MV-4-11 (cell line): ENCODE measurements around the gene GPATCH3.
A peak's percentile ranks its signal among the peaks of the same experiment; 100 is the strongest.
"Not testable (repeated sequence)": the region's sequence is repeated elsewhere in the genome, so short reads cannot be mapped to it uniquely, and the experiment has no call there.

Source experiments
- DNase-seq: peaks from one replicate; lab custom pipeline; 2025; lab: John Stamatoyannopoulos, UW

The GPATCH3 gene, protein sequence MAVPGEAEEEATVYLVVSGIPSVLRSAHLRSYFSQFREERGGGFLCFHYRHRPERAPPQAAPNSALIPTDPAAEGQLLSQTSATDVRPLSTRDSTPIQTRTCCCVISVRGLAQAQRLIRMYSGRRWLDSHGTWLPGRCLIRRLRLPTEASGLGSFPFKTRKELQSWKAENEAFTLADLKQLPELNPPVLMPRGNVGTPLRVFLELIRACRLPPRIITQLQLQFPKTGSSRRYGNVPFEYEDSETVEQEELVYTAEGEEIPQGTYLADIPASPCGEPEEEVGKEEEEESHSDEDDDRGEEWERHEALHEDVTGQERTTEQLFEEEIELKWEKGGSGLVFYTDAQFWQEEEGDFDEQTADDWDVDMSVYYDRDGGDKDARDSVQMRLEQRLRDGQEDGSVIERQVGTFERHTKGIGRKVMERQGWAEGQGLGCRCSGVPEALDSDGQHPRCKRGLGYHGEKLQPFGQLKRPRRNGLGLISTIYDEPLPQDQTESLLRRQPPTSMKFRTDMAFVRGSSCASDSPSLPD

DNA sequence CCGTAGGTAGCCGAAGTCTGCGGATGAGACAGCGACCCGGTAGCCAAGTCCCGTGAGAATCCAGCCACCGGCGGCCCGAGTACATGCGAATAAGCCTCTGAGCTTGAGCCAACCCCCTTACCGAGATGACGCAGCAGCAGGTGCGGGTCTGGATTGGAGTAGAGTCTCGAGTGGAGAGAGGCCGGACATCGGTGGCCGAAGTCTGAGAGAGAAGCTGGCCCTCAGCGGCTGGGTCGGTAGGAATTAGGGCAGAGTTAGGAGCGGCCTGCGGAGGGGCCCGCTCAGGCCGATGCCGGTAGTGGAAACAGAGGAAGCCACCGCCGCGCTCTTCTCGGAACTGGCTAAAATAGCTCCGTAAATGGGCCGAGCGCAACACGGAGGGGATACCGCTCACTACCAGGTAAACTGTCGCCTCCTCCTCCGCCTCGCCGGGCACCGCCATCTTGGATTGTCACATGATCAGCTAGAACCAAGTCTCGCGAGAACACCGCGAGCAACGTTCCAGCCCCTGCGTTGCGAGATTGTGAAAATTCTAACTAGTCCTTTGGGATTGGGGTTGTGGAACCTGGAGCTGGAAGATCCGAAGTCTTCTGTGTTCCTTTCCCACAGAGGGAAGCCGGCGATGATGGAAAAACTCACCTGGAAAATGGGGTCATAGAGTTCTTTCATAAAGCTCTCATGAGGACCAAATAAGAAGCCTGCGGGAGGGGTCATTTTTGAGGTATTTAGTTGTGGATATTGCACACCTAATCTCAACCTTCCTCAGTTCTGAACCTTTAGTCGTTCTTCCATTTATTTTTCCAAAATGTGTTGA, at the start of gene GPATCH3:
Gene GPATCH3 (minus strand): TSS at position 467 of the 814 bp plus-strand sequence. CDS start 25 bp downstream, at position 442.
- DNase-seq, result peak; percentile 78

DNA sequence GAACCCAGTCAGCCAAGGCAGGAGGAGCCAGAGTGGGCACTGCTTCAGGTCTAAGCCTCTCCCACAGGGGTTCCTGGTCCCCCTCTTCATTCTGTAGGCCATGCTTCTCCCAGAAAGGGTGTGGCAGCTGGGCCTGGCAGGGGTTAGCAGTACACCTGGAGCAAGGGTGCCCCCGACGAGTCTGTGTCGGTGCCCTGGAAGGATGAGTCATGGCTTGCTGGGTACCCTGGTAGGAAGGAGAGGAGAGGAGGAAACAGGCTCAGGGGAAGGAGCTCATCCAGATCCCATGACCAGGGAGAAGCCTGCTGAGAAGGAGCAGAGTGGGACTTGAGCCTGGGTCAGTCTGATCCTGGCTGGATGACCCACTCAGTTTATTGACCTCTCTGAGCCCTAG, 49.7 kb upstream of the GPATCH3 start:
- no peak for DNase-seq

DNA sequence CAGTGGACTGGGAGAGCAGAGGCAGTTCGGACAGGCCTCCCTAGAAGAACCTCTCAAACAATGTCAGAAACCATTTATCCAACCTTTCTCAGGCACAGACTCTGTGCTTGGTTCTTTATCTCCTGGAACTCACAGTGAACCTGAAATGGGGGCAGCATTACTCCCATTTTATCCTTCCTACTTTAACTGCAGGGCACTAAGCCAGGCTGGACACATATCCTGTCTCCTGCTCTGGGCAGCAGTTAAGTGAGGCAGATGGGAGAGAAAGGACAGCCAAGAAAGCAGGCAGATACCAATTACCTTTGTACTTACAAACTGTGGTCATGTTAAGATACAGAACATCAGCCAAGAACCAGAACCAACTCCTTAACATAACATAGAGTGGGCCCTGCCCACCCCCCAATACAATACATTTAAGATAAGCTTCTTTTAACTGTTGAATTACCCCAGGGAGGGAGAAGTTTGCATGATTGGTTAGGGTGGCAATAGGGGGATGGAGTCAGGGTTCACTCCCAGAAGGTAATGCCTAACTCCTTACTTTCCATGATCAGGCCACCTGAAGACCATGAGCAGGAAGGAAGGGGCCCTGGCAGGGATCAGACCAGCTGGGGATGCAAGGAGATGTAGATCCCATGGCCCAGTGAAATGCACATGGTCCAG, 49.1 kb upstream of the GPATCH3 start:
- DNase-seq, result no peak

DNA sequence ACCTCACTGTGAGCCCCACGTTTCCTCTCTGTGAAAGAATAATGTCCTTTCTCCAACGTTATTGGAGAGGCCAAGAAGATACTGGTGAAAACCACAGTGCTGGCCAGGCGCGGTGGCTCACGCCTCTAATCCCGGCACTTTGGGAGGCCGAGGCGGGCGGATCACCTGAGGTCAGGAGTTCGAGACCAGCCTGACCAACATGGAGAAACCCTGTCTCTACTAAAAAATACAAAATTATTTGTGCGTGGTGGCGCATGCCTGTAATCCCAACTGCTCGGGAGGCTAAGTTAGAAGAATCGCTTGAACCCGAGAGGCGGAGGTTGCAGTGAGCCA, 48.4 kb upstream of the GPATCH3 start:
- DNase-seq, result not testable (repeated sequence)

DNA sequence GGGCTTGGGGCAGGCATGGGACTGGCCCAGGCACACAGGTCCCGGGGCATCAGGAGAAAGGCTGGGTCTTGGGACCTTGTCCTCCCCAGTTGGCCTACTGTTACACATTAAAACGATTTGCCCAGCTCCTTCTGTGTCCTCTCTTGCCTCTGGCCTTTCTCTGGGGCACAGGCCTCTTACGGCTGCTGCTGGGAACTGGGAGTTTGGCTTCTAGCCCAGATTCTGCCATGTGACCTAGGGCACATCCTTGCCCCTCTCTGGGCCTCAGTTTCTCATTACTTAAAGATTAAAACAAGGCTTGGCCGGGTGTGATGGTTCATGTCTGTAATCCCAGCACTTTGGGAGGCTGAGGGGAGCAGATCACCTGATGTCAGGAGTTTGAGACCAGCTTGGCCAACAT, 46.0 kb upstream of the GPATCH3 start:
- DNase-seq, result no peak

DNA sequence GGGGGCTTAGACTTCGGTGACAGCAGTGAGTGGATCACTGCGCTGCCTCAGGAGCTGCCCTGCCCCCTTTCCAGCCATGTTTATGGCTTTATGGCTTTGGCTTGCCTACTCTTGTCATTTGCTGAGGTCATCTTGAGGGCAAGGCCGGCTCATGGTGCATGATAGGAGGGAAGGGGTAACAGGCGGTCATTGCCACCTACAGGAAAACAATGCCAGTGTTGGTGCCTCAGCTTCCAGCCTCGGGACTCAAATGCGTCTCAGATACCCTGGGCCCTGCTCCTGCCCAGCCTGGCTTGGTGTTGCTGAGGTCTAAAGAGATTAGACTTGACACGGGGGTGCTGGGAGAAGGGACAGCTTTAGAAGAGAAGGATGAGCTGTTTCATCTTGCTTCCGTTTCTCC, 45.5 kb upstream of the GPATCH3 start:
- no peak for DNase-seq

DNA sequence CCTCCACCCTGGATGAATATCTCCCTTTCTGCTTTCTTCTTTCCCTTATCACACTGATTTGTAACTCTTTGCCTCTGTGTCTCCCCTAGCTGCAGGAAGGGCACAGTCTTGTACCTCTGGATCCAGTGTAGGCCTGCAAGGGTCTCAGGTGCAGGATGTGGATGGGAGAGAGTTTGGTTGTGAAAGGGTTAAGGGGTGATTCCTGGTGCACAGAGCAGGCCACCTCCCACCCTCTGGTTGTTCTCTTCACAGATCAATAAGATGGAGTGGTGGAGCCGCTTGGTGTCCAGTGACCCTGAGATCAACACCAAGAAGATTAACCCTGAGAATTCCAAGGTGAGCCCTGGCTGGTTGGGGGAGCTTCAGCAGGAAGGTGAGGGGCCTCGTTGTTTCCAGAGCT, 44.9 kb upstream of the GPATCH3 start:
- no peak for DNase-seq

DNA sequence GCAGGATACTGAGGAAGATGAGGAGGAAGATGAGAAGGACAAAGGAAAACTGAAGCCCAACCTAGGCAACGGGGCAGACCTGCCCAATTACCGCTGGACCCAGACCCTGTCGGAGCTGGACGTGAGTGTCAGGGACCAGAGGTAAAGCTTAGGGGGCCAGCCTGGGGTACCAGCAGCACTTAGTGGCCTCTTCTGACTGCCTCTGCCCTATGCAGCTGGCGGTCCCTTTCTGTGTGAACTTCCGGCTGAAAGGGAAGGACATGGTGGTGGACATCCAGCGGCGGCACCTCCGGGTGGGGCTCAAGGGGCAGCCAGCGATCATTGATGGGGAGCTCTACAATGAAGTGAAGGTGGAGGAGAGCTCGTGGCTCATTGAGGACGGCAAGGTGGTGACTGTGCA, 42.4 kb upstream of the GPATCH3 start:
- DNase-seq, result no peak

DNA sequence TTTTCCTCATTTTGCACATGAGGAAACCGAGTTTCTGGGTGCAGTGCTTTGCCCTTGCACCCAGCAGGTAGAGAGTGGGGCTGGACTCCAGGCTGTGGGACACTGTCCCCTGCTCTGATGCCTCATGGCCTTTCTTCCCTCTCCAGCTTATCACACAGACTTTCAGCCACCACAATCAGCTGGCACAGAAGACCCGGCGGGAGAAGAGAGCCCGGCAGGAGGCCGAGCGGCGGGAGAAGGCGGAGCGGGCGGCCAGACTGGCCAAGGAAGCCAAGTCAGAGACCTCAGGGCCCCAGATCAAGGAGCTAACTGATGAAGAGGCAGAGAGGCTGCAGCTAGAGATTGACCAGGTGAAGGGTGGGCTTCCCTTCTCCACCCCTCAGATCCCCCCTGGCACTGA, 41.0 kb upstream of the GPATCH3 start:
- no peak for DNase-seq

DNA sequence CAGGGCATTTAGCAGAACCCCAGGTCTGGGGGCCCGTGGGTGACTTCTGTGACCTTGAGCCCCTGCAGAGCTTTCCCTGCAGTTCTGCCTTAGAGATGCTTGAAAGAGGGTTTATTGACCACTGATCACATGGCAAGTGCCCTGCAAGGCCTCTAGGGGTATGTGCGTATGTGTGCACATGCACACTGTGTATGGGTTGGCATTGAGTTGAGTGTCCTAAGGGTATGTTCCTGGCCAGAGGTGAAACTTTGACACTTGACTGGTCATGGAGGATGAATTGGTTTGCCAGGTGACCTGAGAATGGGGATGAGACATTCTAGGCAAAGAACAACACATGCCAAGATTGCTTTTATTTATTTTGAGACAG, 38.4 kb upstream of the GPATCH3 start:
- no peak for DNase-seq

DNA sequence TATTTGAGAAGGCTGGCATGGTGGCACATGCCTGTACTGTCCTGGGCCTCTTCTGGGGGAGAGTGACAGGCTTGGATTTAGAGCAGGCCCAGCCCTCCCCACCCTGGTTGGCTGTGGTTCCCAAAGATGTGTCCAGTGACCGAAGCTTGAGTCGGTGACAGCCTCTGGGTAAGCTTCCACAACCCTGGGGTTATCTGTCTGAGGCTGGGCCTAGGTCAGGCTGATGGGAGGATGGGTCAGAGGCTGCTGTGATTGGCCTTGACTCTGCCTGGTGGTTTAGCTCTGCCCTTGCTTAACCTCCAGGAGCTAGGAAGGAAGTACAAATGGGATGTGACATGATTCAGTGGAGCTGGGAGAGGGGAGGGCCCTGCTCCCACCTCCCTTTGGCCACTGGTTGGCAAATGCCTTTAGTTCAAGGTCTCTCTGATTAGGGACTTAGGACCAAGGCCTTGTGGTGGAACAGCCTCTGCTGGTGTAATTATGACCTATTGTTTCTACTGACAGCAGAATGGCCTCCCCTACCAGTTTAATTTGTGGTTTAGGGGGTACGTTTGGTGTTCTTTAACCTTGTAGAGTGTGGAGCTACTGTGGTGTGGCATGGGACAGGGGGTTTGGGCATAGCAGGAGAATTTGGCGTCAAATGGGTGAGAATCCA, 37.9 kb upstream of the GPATCH3 start:
- peak; percentile 55 for DNase-seq

DNA sequence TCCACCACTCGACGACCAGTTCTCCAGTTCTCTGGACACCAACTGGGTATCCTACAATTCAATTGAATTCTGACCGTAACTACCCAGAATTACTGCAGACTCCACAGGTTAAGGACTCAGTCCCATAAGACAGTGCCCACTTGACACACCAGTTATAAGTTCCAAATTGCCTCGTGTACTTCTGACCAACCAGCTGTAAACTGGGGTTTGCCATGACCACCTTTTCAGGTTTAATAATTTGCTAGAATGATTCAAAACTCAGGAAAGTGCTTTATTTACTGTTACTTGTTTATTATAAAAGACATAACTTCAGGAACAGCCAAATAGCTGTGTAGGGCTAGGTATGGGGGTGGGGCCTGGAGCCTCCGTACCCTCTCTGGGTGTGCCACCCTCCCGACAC, 36.6 kb upstream of the GPATCH3 start:
- no peak for DNase-seq

DNA sequence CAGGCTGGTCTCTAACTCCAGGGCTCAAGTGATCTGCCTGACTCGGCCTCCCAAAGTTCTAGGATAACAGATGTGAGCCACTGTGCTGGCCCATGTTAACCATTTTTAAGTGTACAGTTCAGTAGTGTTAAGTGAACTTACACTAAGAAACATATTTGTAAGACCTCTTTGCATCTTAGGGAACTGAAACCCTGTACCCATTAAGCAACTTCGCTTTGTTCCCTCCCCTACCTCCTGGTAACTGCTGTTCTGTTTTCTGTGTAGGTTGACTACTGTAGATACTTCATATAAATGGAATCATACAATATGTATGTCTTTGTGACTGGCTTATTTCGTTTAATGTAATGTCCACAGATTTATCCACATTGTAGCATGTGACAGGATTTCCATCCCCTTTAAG, 32.3 kb upstream of the GPATCH3 start:
- DNase-seq, result peak; percentile 95

DNA sequence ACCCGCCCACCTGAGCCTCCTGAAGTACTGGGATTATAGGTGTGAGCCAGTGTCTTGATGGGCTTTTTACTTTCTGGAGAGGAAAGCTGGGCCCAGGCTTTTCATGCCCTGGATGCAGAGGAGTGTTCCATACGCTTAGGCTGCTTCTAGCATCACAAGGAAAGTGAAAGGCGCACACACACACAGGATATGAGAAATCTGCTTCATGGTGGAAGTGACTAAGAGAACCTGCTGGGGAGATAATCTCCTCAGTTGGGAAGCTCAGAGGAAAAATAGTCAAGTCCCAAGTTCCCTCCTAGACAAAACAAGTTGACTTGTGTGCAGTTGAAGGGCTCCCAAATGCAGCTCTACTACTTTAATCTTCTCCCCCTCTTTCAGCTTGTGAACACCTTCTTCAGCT, 23.4 kb upstream of the GPATCH3 start:
- no peak for DNase-seq

DNA sequence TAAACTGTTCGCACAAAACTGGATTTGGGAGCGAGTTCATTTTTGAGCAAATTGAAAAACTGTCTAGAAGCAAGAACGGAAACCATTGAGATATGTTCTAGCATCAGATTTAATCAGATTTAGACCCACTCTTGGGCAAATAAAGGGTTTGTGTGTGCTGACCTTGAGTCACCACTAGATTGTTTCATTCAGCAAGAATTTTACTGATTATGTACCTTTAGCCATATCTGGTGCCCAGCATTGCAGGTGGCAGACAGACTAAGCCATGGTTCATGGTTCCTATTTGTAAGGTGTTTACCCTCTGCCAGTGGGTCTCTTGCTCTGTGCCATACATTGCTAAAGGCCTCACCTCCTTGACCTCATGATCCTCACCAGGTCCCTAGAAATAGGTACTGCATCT, 22.6 kb upstream of the GPATCH3 start:
- no peak for DNase-seq

DNA sequence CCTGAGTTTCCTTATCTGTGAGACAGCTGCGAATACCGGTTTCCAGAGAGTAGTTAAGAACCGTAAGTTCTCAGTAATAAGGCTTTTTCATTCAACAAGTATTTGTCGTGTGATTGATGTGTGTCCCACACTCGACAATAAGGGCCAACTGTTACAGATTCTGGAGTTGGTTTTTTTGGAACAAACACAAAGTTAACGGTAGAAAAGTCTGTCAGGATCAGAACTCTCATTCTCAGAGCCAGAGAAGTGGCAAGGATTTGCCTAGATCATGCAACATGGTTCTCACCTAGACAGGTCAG, 22.1 kb upstream of the GPATCH3 start:
- DNase-seq, result no peak

DNA sequence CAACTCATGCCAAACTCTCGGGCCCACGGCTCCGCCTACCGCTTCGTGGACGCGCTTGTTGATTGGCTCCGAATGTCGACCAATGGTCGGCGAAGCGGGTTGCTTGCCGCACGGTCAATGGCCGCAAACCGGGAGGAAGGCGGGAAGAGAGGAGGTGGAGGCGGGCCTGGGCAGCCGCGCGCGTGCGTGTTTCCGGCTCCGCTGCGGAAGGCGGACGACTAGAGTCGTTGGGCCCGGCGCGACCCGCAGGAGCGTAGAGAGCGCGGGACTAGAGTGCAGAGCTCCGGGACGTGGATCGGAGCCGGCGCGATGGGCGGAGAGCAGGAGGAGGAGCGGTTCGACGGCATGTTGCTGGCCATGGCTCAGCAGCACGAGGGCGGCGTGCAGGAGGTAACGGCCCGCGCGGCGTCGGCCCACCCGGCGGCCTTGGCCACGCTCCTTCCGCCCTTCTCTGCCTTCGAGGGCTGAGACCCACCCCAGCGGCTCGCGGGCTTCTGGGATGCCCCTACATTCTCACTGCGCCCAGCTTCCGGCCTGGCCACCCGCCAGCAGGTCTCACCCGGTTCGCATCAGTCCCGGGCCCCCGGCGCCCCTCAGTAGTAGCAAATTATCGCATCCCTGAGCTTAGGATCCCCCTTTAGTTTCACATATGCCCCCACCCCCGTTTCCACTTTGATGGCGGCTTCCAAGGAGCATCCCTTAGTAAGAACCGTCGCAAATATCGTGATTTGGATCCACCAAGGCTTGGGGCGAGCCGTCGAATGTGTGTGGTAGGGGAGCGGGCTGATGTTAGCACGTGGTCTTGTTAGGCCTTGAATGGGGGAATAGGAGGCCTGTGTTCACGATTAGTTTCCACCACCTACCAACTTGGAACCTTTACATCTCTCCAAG, 21.5 kb upstream of the GPATCH3 start, which contains the start of gene NUDC:
Gene NUDC (plus strand): TSS at position 204 of the 891 bp plus-strand sequence. CDS start 106 bp downstream, at position 310.
- DNase-seq, result peak; percentile 97

DNA sequence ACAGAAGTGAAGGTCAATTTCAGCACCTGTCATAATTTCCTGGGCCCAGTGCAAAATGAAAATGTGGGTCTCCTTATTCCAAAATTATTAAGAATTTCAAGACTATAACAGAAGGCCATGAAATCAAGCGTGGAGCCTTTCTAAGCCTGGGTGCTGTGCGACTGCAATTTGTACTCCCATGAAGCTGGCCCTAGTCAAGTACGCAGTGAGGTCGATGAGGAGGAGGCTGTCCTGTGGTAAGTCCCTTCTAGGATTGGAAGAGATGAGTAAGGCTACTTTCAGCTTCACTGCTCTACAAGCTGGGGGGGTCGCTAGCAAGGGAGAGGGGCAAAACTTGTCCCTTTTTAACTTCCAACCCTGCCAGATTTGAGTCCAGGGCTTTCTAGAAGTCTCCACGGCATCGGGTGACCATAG, 20.9 kb upstream of the GPATCH3 start:
- no peak for DNase-seq

DNA sequence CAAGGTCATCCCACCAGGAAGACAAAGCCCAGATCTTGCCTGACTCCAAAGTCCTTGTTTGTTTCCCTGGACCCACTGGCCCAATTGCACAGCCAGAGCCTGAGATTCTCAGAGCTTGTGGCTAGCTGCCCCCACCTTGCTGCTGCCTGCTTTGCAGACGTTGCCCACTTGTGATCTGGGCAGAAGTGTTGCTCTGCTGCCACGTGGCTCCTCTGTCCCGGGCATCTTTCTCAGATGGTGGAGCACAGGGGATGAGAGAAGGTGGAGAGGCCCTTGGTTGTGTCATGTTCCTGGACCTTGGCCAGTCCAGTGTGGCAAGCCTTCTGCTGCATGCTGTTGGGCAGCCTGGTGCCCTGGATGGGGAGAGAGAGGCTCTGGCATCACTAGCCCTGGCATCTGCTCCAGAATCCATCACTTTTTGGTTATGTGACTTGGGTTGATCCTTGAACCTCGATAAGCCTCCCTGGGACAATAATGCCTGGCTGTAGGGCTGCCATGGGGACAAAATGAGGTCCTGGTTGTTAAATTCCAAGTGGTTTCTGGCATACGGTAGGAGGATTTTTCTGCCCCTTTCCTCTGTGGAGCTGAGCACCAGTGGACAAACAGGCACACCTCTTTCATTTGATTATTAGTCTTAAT, 15.1 kb upstream of the GPATCH3 start:
- no peak for DNase-seq

DNA sequence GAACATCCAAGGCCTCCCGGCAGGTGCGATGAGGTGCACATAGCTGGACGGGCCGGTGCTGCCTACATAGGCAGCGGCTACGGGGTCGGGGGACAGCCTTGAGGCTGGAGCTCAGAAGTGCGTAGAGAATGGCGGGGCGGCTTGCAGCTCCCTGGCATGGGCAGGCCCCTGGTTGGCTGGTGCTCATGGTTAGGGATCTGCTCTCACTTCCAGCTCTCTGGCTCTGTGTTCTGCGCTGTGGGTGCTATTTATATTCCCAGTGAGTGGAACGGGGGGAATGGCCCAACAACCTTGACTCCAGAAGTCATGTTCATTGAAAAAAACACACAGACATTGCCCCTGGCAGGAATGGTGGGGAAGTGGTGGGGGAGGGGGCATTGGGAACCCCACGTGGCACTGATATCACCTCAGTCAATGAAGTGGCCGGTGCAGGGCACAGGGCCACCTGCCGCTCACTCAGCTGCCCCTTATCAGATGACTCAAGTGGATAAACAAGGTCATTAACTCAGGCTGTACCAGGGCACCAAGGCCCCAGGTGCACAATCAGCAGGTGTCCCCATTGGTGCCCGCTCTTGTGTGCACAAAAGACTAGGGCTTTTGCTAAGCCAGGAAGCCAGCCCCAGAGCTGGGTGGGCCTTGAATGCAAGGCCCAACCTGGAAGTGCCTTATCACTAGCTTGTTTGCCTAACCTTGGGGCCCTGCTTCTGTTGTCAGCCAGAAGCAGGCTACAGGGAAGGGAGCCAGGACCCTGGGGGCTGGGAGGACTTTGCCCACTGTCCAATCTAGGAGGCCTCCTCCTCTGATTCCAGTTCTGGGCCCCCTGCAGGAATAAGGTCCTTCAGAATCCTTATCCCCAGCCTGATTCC, 13.7 kb upstream of the GPATCH3 start, which contains the start of gene NR0B2:
Gene NR0B2 (minus strand): TSS at position 222 of the 866 bp plus-strand sequence. CDS start 35 bp downstream, at position 187.
- no peak for DNase-seq
